Activated CD8-positive, alpha-beta T cell treated with anti-CD3 and anti-CD28 coated beads for 36 hours (primary cell): Measurements from ENCODE around the gene TRPM3. TPM values are rescaled to one million over a fixed set of nuclear protein-coding genes. Genes with fewer than 3 reads are reported as not detected.

ENCODE experiments used
- ATAC-seq: fragments of 200-7000 bp; cut with Tn5 transposase; one replicate; pipeline ENCODE4 v1.10.0; 2021; ENCODE audit warnings: mild to moderate bottlenecking, moderate library complexity
- CTCF ChIA-PET: fragments of 350-600 bp; sonication (Branson Sonifier 250); formaldehyde crosslinking; loops from one replicate; lab custom pipeline; 2021; ENCODE audit warnings: antibody characterized with exemption; lab: Charles Lee
- POLR2A ChIA-PET: fragments of 350-600 bp; sonication (Branson Sonifier 250); formaldehyde crosslinking; loops from one replicate; lab custom pipeline; 2021; ENCODE audit warnings: antibody characterized with exemption; lab: Charles Lee
- DNase-seq: peaks from one replicate; pipeline ENCODE4 v3.0.0-alpha.2; 2020
- H3K27ac Mint-ChIP-seq: one replicate; pipeline ENCODE4 v1.8.0; 2021; ENCODE audit warnings: mild to moderate bottlenecking, mixed read lengths
- H3K27me3 Mint-ChIP-seq: one replicate; pipeline ENCODE4 v1.8.0; 2021; ENCODE audit warnings: mixed read lengths
- H3K36me3 Mint-ChIP-seq: one replicate; pipeline ENCODE4 v1.8.0; 2021; ENCODE audit warnings: low read depth, mixed read lengths
- H3K4me1 Mint-ChIP-seq: one replicate; pipeline ENCODE4 v1.8.0; 2021; ENCODE audit warnings: low read depth, mixed read lengths
- H3K4me3 Mint-ChIP-seq: one replicate; pipeline ENCODE4 v1.8.0; 2021; ENCODE audit warnings: mild to moderate bottlenecking, moderate library complexity, mixed read lengths
- H3K9me3 Mint-ChIP-seq: one replicate; pipeline ENCODE4 v1.8.0; 2021; ENCODE audit warnings: mixed read lengths
- intact Hi-C: fragments of 100-400 bp; cut with micrococcal nuclease; formaldehyde crosslinking; loops from one replicate; pipeline ENCODE4 v1.10.0; 2022
- total RNA-seq, 2 experiments: library from RNA; stranded (reverse); gene quantifications; one replicate each; pipeline ENCODE4 v1.2.3, GENCODE V29; 2021
- TF ChIP-seq, protein P1 (sequence below): fragments of 200-600 bp; IDR thresholded peaks from one replicate; pipeline ENCODE4 v1.8.0; 2022; ENCODE audit warnings: antibody characterized with exemption, mild to moderate bottlenecking

TRPM3 gene
- total RNA-seq, 2 experiments from 2014 or later: not detected

GRCh38 chr9:70883056-70883455 lies 238.4 kb downstream of the TRPM3 start:
- ChIA-PET CTCF (no interaction called here), POLR2A (no interaction called here)
- TF ChIP-seq, protein P1, sequence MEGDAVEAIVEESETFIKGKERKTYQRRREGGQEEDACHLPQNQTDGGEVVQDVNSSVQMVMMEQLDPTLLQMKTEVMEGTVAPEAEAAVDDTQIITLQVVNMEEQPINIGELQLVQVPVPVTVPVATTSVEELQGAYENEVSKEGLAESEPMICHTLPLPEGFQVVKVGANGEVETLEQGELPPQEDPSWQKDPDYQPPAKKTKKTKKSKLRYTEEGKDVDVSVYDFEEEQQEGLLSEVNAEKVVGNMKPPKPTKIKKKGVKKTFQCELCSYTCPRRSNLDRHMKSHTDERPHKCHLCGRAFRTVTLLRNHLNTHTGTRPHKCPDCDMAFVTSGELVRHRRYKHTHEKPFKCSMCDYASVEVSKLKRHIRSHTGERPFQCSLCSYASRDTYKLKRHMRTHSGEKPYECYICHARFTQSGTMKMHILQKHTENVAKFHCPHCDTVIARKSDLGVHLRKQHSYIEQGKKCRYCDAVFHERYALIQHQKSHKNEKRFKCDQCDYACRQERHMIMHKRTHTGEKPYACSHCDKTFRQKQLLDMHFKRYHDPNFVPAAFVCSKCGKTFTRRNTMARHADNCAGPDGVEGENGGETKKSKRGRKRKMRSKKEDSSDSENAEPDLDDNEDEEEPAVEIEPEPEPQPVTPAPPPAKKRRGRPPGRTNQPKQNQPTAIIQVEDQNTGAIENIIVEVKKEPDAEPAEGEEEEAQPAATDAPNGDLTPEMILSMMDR: no peak
- Mint-ChIP-seq H3K27ac (no peak overlapping the region), H3K4me1 (no peaks in the 10 kb centered on the region), H3K9me3 (no peaks in the 10 kb centered on the region), H3K36me3 (no peaks in the 10 kb centered on the region), H3K4me3 (no peak overlapping the region), H3K27me3 (peaks cover 3% of the 10 kb centered on the region)
- ATAC-seq (no peak), DNase-seq (no peak)
- intact Hi-C loops: no loop called here

DNA sequence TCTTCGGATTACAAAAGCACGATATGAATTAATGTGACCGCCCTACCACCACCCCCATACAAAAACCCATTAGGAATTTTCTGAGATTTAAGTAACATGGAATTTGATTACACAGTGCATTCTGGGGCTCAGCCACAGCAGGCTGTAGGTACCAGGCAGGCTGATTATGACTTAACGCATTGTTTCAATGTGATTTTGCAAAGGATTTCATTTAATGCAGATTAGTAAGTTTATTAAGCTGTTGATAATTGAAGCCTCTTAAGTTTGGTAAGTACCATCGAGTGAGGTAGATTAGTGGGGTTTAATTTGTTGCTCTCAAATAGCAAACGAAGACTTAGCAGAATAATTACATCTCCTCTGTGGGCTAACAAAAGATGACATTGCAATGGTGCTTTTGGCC lies 240.1 kb downstream of the TRPM3 start:
- H3K4me3 Mint-ChIP-seq: no peak overlapping the region
- CTCF ChIA-PET: no interaction called here

DNA sequence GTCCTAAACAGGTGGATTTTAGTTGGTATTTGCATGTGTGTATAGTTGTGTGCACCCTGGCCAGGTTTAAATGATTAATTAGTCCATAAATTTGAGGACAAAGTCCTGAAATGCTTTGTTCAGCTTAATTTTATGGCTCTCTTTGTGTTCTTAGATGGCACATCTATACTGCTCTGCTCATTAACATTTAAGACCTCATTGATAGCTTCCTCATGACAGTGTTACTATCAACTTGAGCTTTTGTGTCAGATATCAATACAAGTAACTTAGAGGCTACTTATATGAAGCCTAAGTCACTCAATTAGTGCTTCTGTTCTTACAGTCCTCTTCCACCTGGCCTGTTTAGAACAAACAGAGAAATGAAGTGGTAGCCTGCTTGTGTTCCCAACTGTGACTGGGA lies 240.9 kb downstream of the TRPM3 start:
- H3K4me3 Mint-ChIP-seq: no peak overlapping the region
- ChIA-PET POLR2A (no interaction called here), CTCF (no interaction called here)
- TF ChIP-seq, protein P1: no peak
- no peaks in the 10 kb centered on the region for H3K9me3 Mint-ChIP-seq
- no peak for DNase-seq
- no peaks in the 10 kb centered on the region for H3K4me1 Mint-ChIP-seq
- intact Hi-C loops: no loop called here
- no peak overlapping the region for H3K27ac Mint-ChIP-seq
- H3K27me3 Mint-ChIP-seq: no peaks in the 10 kb centered on the region
- ATAC-seq: no peak
- H3K36me3 Mint-ChIP-seq: no peaks in the 10 kb centered on the region

More for the DNA sequence above, 240.1 kb downstream of the TRPM3 start:
- Mint-ChIP-seq H3K27ac (no peak overlapping the region), H3K36me3 (no peaks in the 10 kb centered on the region), H3K9me3 (no peaks in the 10 kb centered on the region), H3K4me1 (no peaks in the 10 kb centered on the region), H3K27me3 (no peaks in the 10 kb centered on the region)
- POLR2A ChIA-PET: no interaction called here
- ATAC-seq (no peak), DNase-seq (no peak)
- intact Hi-C loops: no loop called here
- TF ChIP-seq, protein P1: no peak

GRCh38 chr9:70878576-70878975 lies 242.8 kb downstream of the TRPM3 start:
- POLR2A ChIA-PET: no interaction called here
- H3K4me1 Mint-ChIP-seq: no peaks in the 10 kb centered on the region
- TF ChIP-seq, protein P1: no peak
- DNase-seq: no peak
- no peak overlapping the region for H3K27ac Mint-ChIP-seq
- no peaks in the 10 kb centered on the region for H3K9me3 Mint-ChIP-seq
- no peak overlapping the region for H3K4me3 Mint-ChIP-seq
- no peak for ATAC-seq
- intact Hi-C loops: no loop called here
- H3K36me3 Mint-ChIP-seq: no peaks in the 10 kb centered on the region
- H3K27me3 Mint-ChIP-seq: no peaks in the 10 kb centered on the region
- CTCF ChIA-PET: no interaction called here

DNA sequence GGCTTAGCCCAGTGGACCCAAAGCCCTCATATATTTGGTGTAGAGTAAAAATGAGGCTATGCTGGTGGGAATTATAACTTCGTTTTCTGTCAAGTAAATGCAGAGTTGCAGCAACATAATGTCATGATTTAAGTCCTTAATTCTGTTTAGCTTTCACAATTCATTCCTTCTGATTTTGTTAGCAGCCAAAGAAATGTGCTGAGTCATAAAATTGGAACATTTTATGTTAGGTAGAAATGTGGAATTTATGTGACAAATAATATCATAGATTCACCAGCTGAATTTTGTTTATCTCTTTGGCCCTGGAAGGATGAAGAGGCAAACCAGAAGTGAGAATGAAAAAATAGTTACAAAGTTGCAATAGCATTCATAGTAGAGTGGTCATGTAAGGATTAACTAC lies 247.0 kb downstream of the TRPM3 start:
- intact Hi-C loops: no loop called here
- Mint-ChIP-seq H3K27me3 (no peaks in the 10 kb centered on the region), H3K9me3 (no peaks in the 10 kb centered on the region), H3K4me1 (no peaks in the 10 kb centered on the region), H3K27ac (no peak overlapping the region), H3K36me3 (no peaks in the 10 kb centered on the region), H3K4me3 (no peak overlapping the region)
- ChIA-PET POLR2A (no interaction called here), CTCF (no interaction called here)
- ATAC-seq (no peak), DNase-seq (no peak)
- TF ChIP-seq, protein P1: no peak
